Retinal pigment epithelial cell (primary cell): ENCODE results near the gene UQCR11.

Experiments
- DNase-seq: peaks from one replicate; pipeline ENCODE4 v3.0.0-alpha.2; 2010; ENCODE audit warnings: low read depth
- H3K4me3 ChIP-seq: 2 replicates; pipeline ENCODE4 v1.5.1; 2011; ENCODE audit warnings: mild to moderate bottlenecking, low read length, control low read depth, moderate library complexity
- TF ChIP-seq, protein P1 (sequence below): conservative IDR thresholded peaks from 2 replicates; pipeline ENCODE4 v1.5.1; 2011; ENCODE audit warnings: low read depth, low read length, control low read depth, inconsistent platforms

Gene UQCR11

DNA sequence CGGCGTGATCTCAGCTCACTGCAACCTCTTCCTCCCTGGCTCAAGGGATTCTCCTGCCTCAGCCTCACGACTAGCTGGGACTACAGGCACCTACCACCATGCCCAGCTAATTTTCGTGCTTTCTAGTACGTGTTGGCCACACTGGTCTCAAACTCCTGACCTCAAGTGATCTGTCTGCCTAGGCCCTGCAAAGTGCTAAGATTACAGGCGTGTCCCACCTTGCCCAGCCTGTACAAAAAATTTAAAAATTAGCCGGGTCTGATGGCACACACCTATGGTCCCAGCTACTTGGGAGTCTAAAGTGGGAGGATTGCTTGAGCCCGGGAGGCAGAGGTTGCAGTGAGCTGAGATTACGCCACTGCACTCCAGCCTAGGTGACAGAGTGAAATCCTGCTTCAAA, 32.5 kb downstream of the UQCR11 start:
- no peak overlapping the region for H3K4me3 ChIP-seq
- no peak for DNase-seq
- TF ChIP-seq, protein P1, sequence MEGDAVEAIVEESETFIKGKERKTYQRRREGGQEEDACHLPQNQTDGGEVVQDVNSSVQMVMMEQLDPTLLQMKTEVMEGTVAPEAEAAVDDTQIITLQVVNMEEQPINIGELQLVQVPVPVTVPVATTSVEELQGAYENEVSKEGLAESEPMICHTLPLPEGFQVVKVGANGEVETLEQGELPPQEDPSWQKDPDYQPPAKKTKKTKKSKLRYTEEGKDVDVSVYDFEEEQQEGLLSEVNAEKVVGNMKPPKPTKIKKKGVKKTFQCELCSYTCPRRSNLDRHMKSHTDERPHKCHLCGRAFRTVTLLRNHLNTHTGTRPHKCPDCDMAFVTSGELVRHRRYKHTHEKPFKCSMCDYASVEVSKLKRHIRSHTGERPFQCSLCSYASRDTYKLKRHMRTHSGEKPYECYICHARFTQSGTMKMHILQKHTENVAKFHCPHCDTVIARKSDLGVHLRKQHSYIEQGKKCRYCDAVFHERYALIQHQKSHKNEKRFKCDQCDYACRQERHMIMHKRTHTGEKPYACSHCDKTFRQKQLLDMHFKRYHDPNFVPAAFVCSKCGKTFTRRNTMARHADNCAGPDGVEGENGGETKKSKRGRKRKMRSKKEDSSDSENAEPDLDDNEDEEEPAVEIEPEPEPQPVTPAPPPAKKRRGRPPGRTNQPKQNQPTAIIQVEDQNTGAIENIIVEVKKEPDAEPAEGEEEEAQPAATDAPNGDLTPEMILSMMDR, result no peak

DNA sequence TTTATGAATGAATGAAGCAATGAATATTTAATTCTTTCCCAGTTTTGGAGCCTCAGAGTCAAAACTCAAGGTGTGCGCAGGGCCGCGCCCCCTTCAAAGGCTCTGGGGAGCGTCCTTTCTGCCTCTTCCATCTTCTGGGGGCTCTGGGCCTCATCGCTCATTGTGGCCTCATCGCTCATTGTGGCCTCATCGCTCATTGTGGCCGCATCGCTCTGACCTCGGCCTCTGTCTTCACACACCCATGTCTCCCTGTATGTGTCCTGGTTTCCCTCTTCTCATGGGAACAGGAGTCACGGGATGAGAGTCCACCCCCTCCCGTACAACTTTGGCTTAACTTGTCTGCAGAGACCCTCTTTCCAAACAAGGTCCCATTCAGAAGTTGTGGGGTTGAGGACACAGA, 33.9 kb downstream of the UQCR11 start:
- TF ChIP-seq, protein P1, result no peak
- DNase-seq, result no peak
- no peak overlapping the region for H3K4me3 ChIP-seq

DNA sequence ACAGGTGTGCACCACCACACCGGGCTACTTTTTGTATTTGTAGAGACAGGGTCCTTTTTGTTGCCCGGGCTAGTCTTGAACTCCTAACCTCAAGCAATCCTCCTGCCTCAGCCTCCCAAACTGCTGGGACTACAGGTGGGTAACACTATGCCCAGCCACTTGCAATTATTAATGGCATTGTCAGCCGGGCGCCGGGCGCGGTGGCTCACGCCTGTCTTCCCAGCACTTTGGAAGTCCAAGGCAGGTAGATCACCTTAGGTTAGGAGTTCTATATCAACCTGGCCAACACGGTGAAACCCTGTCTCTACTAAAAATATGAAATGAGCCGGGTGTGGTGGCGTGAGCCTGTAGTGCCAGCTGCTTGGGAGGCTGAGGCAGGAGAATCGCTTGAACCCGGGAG, 34.4 kb downstream of the UQCR11 start:
- TF ChIP-seq, protein P1, result no peak

DNA sequence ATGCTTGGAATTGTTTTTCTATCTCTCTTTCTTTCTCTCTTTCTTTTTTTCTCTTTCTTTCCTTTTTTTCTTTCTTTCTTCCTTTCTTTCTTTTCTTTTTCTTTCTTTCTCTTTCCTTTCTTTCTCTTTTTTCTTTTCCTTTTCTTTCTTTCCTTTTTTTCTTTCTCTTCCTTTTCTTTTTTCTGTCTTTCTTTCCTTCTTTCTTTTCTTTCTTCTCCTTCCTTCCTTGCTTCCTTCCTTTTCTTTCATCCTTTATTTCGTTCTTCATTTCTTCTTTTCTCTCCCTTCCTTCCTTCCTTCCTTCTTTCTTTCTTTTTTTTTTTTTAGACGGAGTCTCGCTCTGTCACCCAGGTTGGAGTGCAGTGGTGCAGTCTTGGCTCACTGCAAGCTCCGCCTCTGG, 35.3 kb downstream of the UQCR11 start:
- TF ChIP-seq, protein P1, result no peak
- no peak for DNase-seq
- no peak overlapping the region for H3K4me3 ChIP-seq

More for the DNA sequence above, 34.4 kb downstream of the UQCR11 start:
- DNase-seq, result no peak
- no peak overlapping the region for H3K4me3 ChIP-seq

DNA sequence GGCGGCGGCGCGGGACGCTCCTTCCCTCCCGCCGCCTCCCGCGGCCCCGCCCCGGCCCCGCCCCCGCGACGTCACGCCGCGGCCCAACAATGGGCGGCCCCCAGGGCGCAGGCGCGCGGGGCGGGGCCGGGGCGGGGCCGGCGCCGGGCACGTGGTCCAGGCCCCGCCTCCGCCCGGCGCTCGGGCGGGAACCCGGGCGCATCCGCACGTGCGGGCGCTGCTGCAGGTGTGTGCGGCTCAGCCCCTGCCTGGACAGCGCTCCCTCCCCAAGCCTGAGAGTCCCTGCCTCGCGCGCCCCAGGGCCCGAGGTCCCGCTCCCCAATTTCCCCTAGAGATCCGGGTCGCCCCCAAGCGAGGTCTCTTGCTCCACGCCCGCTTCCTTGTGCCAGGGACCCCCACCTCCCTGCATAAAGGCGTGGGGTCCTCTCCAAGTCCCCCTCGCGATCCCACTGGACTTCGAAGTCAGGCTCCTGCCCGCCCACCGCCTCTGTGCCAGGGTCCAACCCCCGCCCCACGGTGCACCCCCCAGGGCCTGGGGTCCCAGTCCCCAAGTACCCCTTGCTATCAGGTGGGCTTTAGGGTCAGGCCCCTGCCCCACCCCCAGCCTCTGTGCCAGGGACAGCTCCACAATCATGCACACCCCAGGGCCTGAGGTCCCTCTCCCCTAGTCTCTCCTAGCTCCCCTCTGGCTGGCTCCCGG, 36.8 kb downstream of the UQCR11 start, which contains the start of gene MEX3D:
TSS of gene MEX3D (minus strand) at position 6 of the 700 bp plus-strand sequence. CDS start 267 bp downstream, outside the sequence.
- TF ChIP-seq, protein P1, result no peak
- DNase-seq, result no peak
- peak within 1 kb of the TSS; percentile 79 for H3K4me3 ChIP-seq

DNA sequence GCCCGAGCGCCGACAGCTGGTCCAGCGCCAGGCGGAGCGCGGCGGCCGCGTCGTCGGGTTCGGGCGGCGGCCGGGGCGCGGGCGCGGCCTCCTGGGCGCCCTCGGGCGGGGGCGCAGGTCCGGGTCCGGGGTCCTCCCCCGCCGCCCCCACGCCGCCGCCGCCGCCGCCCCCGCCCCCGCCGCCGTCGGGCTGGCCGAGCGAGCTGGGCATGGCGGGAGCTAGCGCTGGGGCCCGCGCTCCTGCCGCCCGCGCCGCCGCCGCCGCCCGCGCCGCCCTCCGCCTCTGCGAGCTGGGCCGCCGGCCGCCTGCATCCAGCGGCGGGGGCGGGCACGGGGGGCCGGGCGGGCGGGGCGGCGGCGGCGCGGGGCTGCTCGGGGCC, 37.4 kb downstream of the UQCR11 start:
- TF ChIP-seq, protein P1, result no peak
- peak overlapping the region; percentile 79 for H3K4me3 ChIP-seq
- DNase-seq, result no peak
